HFFc6 (cell line): Measurements from ENCODE around the gene CORO1C. TPM values are rescaled to one million over a fixed set of nuclear protein-coding genes. Genes with fewer than 3 reads are reported as not detected.

Experiments used
- DNase-seq: peaks from one replicate; pipeline ENCODE4 v3.0.0-alpha.2; 2018
- H3K27ac Mint-ChIP-seq: 2 replicates; pipeline ENCODE4 v1.8.0; 2020; ENCODE audit warnings: mild to moderate bottlenecking, mixed read lengths
- H3K27me3 Mint-ChIP-seq: 2 replicates; pipeline ENCODE4 v1.8.0; 2021; ENCODE audit warnings: mild to moderate bottlenecking, moderate library complexity, mixed read lengths; ENCODE audit not compliant: insufficient read depth
- H3K36me3 Mint-ChIP-seq: 2 replicates; pipeline ENCODE4 v1.8.0; 2021; ENCODE audit warnings: low read depth, mixed read lengths
- H3K4me1 Mint-ChIP-seq: 2 replicates; pipeline ENCODE4 v1.8.0; 2020; ENCODE audit warnings: low read depth, mixed read lengths
- H3K4me3 Mint-ChIP-seq: 2 replicates; pipeline ENCODE4 v1.8.0; 2020; ENCODE audit warnings: mild to moderate bottlenecking, moderate library complexity, mixed read lengths
- H3K9me3 Mint-ChIP-seq: 2 replicates; pipeline ENCODE4 v1.8.0; 2020; ENCODE audit warnings: mild to moderate bottlenecking, mixed read lengths
- total RNA-seq, 6 experiments: library from RNA; stranded (reverse); fragmentation: NEBNext Ultra II Directional; extraction: Animal tissue kit (Norgen Biotek cat#: 25700); gene quantifications; 2 replicates in 1 of 6; 3 replicates in 5 of 6; pipeline ENCODE4 v1.2.3, GENCODE V29; 2021
- TF ChIP-seq, protein P1 (sequence below): fragments of 200-600 bp; sonication (generic); IDR thresholded peaks from 2 replicates; pipeline ENCODE4 v1.5.0; 2021; ENCODE audit warnings: antibody characterized with exemption, mild to moderate bottlenecking

CORO1C gene
- total RNA-seq, 6 experiments from 2014 or later, result 541 to 709 (median 649) TPM

DNA sequence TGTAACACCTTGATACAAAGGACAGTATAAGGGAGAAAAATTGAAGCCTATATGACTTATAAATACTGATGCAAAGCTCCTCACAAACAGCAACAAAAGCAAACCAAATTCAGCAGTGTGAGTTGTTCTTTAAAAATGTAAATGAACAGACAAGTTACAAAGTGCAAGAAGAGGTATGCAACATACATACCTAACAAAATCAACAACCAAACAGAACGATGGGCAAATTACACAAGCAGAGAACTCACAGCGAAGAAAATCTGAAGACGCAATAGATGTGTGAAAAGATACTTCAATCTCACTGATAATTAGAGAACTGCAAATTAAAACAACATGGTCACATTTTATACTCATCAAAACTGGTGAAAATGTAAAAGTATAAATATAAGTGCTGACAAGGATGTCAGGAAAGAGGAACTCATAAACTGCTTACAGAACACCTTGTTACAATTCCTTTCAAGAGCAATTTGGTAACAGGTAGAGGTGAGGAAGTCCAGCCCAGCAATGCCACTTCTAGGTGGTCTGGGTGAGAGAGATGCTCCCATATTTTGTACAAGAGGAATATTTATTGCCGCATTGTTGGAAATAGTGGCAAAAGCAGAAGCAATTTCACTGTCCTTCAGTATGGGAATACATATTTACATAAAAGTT lies 47.3 kb downstream of the CORO1C start:
- H3K27me3 Mint-ChIP-seq, result peaks cover 1% of the 10 kb centered on the region; the same call in 1 of the 2 replicates
- no peaks in the 10 kb centered on the region for H3K9me3 Mint-ChIP-seq
- no peak for DNase-seq
- peaks cover 45% of the 10 kb centered on the region for H3K36me3 Mint-ChIP-seq
- H3K4me1 Mint-ChIP-seq, result peaks cover 91% of the 10 kb centered on the region
- TF ChIP-seq, protein P1, sequence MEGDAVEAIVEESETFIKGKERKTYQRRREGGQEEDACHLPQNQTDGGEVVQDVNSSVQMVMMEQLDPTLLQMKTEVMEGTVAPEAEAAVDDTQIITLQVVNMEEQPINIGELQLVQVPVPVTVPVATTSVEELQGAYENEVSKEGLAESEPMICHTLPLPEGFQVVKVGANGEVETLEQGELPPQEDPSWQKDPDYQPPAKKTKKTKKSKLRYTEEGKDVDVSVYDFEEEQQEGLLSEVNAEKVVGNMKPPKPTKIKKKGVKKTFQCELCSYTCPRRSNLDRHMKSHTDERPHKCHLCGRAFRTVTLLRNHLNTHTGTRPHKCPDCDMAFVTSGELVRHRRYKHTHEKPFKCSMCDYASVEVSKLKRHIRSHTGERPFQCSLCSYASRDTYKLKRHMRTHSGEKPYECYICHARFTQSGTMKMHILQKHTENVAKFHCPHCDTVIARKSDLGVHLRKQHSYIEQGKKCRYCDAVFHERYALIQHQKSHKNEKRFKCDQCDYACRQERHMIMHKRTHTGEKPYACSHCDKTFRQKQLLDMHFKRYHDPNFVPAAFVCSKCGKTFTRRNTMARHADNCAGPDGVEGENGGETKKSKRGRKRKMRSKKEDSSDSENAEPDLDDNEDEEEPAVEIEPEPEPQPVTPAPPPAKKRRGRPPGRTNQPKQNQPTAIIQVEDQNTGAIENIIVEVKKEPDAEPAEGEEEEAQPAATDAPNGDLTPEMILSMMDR, result no peak
- H3K27ac Mint-ChIP-seq, result peak overlapping the region; percentile 56
- H3K4me3 Mint-ChIP-seq, result peak overlapping the region; percentile 53

DNA sequence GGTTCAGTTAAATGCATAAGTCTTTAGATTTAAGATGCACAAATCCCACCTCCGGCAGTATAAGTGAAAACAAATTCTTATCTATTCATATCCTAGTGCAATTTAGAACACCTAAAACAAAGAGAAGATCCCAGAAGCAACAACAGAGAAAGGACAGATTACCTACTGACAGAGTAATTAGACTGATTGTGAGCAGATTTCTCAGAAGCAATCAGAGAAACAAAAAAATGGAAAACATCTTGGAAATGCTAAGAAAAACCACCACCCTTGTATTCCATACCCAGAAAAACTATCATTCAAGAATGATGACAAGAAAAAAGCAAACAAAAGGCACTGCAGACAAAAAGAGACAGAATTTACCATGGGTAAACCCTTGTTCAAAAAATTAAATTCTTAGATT lies 50.0 kb downstream of the CORO1C start:
- peak overlapping the region; percentile 13; the same call in 1 of the 2 replicates for H3K4me3 Mint-ChIP-seq
- peaks cover 51% of the 10 kb centered on the region for H3K36me3 Mint-ChIP-seq
- peak overlapping the region; percentile 61 for H3K27ac Mint-ChIP-seq
- TF ChIP-seq, protein P1, result no peak
- H3K9me3 Mint-ChIP-seq, result no peaks in the 10 kb centered on the region
- no peak for DNase-seq
- no peaks in the 10 kb centered on the region; the same call in 1 of the 2 replicates for H3K27me3 Mint-ChIP-seq
- H3K4me1 Mint-ChIP-seq, result peaks cover 80% of the 10 kb centered on the region

DNA sequence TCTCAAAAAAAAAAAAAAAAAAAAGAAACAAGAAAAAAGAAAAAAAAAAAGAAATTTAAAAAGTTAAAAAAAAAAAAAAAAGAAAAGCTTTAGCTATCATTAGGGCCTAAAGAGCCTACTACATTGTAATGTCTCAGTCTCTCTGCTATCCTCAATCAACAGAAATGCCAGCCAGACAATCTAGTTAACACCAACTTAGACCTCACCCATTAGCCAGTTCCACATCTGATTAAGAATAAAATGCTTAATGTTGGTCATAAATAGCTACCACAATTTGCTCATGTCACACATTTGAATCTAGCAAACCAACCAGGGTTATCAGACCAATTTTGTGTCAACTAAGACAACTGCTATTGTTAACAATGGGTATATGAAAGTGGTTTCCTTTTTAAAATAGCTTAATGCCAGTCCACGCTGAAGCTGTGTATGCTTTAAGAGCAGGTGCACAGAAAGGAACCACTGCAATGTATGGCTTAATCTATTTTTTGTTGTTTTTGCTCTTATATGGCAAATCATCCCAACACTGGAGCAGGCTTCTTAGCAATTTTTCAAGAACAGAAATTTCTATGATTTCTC lies 52.1 kb downstream of the CORO1C start:
- Mint-ChIP-seq H3K4me1 (peaks cover 74% of the 10 kb centered on the region), H3K27ac (peak overlapping the region; percentile 45), H3K9me3 (no peaks in the 10 kb centered on the region), H3K27me3 (peaks cover 6% of the 10 kb centered on the region), H3K4me3 (no peak overlapping the region), H3K36me3 (peaks cover 71% of the 10 kb centered on the region)
- TF ChIP-seq, protein P1, result no peak
- DNase-seq, result no peak

DNA sequence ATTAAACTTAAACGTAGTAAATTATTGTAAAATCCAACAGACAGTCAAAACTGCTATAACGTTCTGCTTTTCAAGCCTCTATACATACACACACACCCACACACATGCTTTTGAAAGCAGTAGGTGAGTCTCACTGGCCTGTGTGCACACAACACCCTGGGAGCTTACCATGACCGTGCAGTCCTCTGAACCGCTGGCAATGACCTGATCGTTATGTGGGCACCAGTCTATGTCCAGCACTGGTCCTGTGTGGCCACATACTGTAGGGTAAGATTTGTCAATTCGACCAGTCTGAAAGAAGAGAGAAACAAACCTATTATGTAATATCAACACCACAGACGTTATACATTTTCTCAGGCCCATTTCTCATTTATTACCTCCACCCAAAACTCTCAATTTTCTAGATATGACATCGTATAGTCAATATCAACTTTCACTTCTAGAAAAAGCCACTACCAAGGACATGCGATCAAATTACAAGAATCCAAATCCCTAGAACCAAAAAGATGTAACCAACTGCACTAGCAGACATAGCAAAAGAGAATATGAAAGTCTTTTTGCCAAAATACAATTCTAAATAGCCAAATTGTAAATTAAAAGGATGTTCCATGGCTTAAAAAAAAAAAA lies 53.1 kb downstream of the CORO1C start:
- Mint-ChIP-seq H3K27me3 (peaks cover 6% of the 10 kb centered on the region), H3K4me3 (no peak overlapping the region; the same call in 1 of the 2 replicates), H3K9me3 (no peaks in the 10 kb centered on the region), H3K27ac (peak overlapping the region; percentile 69), H3K36me3 (peaks cover 67% of the 10 kb centered on the region), H3K4me1 (peaks cover 67% of the 10 kb centered on the region)
- no peak for DNase-seq
- TF ChIP-seq, protein P1, result no peak

DNA sequence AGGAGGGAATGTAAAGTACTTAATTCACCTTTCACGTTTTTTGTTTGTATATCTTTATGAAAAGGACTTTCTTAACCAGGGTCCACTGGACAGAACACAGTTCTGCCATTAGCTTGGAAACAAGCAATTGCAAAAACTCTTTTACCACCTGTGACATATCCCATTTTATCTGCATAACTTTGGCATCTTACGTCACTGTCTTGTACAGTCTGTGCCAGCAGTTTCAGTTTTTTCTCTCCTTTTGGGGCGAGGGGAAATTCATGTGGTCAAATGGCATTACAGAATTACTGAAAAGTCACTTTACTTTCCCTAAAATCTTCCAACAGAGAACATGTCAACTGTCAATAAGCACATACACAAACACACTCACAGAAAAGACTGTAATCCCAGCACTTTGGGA lies 53.9 kb downstream of the CORO1C start:
- Mint-ChIP-seq H3K27me3 (peaks cover 8% of the 10 kb centered on the region), H3K27ac (no peak overlapping the region), H3K36me3 (peaks cover 73% of the 10 kb centered on the region), H3K4me1 (peaks cover 67% of the 10 kb centered on the region), H3K4me3 (no peak overlapping the region), H3K9me3 (no peaks in the 10 kb centered on the region)
- DNase-seq, result no peak
- TF ChIP-seq, protein P1, result no peak
